ENCODE results near the gene TUT1. TPM values are rescaled to one million over a fixed set of nuclear protein-coding genes. Genes with fewer than 3 reads are reported as not detected.
"Not testable (repeated sequence)": the region's sequence is repeated elsewhere in the genome, so short reads cannot be mapped to it uniquely, and the experiment has no call there.

Gene TUT1
- total RNA-seq, 1 experiment from 2014 or later, result 19.9 TPM

DNA sequence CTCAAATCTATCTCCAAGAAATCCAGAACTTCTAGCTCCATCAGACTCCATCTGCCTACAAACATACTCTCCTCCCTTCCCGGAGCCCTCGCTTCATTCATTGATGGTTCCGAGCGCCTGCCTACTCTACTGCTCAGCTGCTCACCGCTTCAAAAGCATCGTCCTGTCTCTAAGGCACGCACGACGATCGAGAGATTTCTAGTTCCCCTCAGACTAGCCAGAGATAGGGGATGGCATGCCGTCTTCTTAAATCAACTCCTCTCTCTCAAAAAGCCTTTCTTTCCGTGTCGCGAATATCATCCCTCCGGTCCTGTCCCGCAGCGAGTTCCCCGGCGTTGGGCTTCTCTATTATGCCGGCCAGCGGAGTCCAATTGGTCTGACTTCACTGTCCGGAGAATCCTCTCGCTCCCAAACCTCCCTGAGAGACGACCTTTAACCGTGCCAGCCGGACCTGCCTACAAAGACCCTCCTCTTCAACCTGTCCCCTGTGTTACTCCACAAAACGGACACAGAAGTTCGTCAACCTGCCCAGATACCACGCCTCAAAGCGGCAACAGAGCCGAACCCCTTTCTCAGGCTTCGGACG lies 18.2 kb downstream of the TUT1 start:
- H3K4me3 ChIP-seq (ENCODE audit: low read depth in 2 of 2, low read length in 2 of 2), result peak overlapping the region; percentile 98 to 100
- BruUV-seq (replicated peaks), result TSS peak; percentile 92
- H3K27me3 ChIP-seq (ENCODE audit: control insufficient read depth, insufficient read depth, low read length), result no peaks in the 10 kb centered on the region
- peaks cover 32% of the 10 kb centered on the region for H3K36me3 ChIP-seq (ENCODE audit: control insufficient read depth, insufficient read depth, low read length)
- TF ChIP-seq SIN3A (IDR thresholded peaks at IDR 0.05; ENCODE audit: borderline replicate concordance, insufficient read depth, low read depth, low read length) (no peak), TCF7L2 (IDR thresholded peaks at IDR 0.05; ENCODE audit: low read depth, low read length) (no peak), POLR2AphosphoS5 (IDR thresholded peaks at IDR 0.05; ENCODE audit: low read depth, low read length) (no peak)
- TF ChIP-seq, protein P1, sequence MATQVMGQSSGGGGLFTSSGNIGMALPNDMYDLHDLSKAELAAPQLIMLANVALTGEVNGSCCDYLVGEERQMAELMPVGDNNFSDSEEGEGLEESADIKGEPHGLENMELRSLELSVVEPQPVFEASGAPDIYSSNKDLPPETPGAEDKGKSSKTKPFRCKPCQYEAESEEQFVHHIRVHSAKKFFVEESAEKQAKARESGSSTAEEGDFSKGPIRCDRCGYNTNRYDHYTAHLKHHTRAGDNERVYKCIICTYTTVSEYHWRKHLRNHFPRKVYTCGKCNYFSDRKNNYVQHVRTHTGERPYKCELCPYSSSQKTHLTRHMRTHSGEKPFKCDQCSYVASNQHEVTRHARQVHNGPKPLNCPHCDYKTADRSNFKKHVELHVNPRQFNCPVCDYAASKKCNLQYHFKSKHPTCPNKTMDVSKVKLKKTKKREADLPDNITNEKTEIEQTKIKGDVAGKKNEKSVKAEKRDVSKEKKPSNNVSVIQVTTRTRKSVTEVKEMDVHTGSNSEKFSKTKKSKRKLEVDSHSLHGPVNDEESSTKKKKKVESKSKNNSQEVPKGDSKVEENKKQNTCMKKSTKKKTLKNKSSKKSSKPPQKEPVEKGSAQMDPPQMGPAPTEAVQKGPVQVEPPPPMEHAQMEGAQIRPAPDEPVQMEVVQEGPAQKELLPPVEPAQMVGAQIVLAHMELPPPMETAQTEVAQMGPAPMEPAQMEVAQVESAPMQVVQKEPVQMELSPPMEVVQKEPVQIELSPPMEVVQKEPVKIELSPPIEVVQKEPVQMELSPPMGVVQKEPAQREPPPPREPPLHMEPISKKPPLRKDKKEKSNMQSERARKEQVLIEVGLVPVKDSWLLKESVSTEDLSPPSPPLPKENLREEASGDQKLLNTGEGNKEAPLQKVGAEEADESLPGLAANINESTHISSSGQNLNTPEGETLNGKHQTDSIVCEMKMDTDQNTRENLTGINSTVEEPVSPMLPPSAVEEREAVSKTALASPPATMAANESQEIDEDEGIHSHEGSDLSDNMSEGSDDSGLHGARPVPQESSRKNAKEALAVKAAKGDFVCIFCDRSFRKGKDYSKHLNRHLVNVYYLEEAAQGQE (IDR thresholded peaks at IDR 0.05; ENCODE audit: insufficient read depth in 1 of 2, low read depth in 2 of 2, low read length in 1 of 2), result no peak
- TF ChIP-seq, protein P2, sequence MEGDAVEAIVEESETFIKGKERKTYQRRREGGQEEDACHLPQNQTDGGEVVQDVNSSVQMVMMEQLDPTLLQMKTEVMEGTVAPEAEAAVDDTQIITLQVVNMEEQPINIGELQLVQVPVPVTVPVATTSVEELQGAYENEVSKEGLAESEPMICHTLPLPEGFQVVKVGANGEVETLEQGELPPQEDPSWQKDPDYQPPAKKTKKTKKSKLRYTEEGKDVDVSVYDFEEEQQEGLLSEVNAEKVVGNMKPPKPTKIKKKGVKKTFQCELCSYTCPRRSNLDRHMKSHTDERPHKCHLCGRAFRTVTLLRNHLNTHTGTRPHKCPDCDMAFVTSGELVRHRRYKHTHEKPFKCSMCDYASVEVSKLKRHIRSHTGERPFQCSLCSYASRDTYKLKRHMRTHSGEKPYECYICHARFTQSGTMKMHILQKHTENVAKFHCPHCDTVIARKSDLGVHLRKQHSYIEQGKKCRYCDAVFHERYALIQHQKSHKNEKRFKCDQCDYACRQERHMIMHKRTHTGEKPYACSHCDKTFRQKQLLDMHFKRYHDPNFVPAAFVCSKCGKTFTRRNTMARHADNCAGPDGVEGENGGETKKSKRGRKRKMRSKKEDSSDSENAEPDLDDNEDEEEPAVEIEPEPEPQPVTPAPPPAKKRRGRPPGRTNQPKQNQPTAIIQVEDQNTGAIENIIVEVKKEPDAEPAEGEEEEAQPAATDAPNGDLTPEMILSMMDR (IDR thresholded peaks at IDR 0.05), result no peak
- POLR2A ChIA-PET, result interaction anchor here (1.0 kb wide), 3 partner anchors 18 to 26 kb away, joined by 3 to 9 read pairs (median 7); partner anchors contain the start of gene AHNAK
- no peak for DNase-seq (ENCODE audit: low read depth, low spot score)
- CTCF ChIA-PET, result interaction anchor here (1.0 kb wide), 3 partner anchors 12 to 148 kb away, joined by 4 to 7 read pairs (median 4); partner anchors contain the start of gene TUT1
- H3K27ac ChIP-seq (ENCODE audit: low read length), result peak overlapping the region; percentile 99
- peaks cover 42% of the 10 kb centered on the region for H3K4me1 ChIP-seq (ENCODE audit: control insufficient read depth, insufficient read depth, low read length)
- intact Hi-C loops (cut with micrococcal nuclease; ENCODE audit: unreplicated experiment) (no loop called here), in situ Hi-C loops (cut with HindIII; ENCODE audit: low pct_unique_long_range_greater_than_20kb, low sequenced_read_pairs) (no loop called here)
- ATAC-seq, result no peak
- no peaks in the 10 kb centered on the region for H3K9me3 ChIP-seq (ENCODE audit: control insufficient read depth, insufficient read depth, low read depth, low read length)

DNA sequence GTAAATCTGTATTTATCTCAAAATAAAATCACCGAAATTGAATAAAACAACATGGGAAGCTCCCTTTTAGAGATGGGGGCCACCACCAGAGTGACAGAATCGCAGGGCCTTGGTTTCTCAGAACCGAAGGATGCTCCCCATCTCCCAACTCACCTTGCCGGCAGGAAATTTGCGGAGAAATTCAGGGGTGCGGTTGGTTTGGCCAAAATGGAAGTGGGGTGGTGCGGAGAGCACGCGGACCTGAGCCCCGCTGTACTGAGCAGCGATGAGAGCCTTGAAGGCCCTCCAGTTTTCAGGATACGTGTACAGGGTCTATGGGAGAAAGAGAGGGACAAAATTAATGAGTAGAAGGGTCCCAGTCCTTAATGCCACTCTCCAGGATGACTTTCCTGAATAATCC lies 18.9 kb downstream of the TUT1 start:
- peaks cover 32% of the 10 kb centered on the region for H3K36me3 ChIP-seq (ENCODE audit: control insufficient read depth, insufficient read depth, low read length)
- ChIA-PET POLR2A (no interaction called here), CTCF (no interaction called here)
- H3K9me3 ChIP-seq (ENCODE audit: control insufficient read depth, insufficient read depth, low read depth, low read length), result no peaks in the 10 kb centered on the region
- DNase-seq (ENCODE audit: low read depth, low spot score) (no peak), ATAC-seq (no peak)
- H3K27ac ChIP-seq (ENCODE audit: low read length), result peak overlapping the region; percentile 99
- in situ Hi-C loops (cut with HindIII; ENCODE audit: low pct_unique_long_range_greater_than_20kb, low sequenced_read_pairs) (no loop called here), intact Hi-C loops (cut with micrococcal nuclease; ENCODE audit: unreplicated experiment) (no loop called here)
- H3K4me3 ChIP-seq (ENCODE audit: low read depth in 2 of 2, low read length in 2 of 2), result peak overlapping the region; percentile 98 to 100
- BruUV-seq (replicated peaks), result no TSS peak
- peaks cover 42% of the 10 kb centered on the region for H3K4me1 ChIP-seq (ENCODE audit: control insufficient read depth, insufficient read depth, low read length)
- TF ChIP-seq, protein P2 (IDR thresholded peaks at IDR 0.05), result no peak
- TF ChIP-seq, protein P1 (IDR thresholded peaks at IDR 0.05; ENCODE audit: insufficient read depth in 1 of 2, low read depth in 2 of 2, low read length in 1 of 2), result no peak
- TF ChIP-seq POLR2AphosphoS5 (IDR thresholded peaks at IDR 0.05; ENCODE audit: low read depth, low read length) (no peak), TCF7L2 (IDR thresholded peaks at IDR 0.05; ENCODE audit: low read depth, low read length) (no peak), SIN3A (IDR thresholded peaks at IDR 0.05; ENCODE audit: borderline replicate concordance, insufficient read depth, low read depth, low read length) (no peak)
- no peaks in the 10 kb centered on the region for H3K27me3 ChIP-seq (ENCODE audit: control insufficient read depth, insufficient read depth, low read length)

DNA sequence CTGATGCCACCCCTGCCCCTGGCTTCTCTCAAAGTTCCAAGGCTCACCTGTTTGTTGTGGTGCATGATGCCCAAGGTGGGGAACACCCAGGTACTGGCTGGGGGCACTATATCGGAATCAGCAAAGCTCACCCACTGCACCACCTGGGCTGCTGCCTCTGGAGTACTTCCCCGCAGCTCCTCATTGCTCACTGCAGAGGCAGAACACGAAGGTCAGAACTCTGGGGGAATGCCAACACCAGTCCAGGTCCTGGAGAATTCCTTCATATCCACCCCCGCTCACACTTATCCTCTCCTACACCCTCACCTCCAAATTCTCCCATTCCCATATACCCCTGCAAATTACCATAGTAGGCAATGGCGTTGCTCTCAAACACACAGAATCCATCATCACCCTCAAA lies 19.8 kb downstream of the TUT1 start:
- in situ Hi-C loops (cut with HindIII; ENCODE audit: low pct_unique_long_range_greater_than_20kb, low sequenced_read_pairs); CTCF ChIA-PET; BruUV-seq (replicated peaks); ATAC-seq; H3K9me3 ChIP-seq (ENCODE audit: control insufficient read depth, insufficient read depth, low read depth, low read length); POLR2A ChIA-PET; H3K27me3 ChIP-seq (ENCODE audit: control insufficient read depth, insufficient read depth, low read length); DNase-seq (ENCODE audit: low read depth, low spot score); intact Hi-C loops (cut with micrococcal nuclease; ENCODE audit: unreplicated experiment): not testable (repeated sequence)
- peaks cover 36% of the 10 kb centered on the region for H3K36me3 ChIP-seq (ENCODE audit: control insufficient read depth, insufficient read depth, low read length)
- peak overlapping the region in 1 of 2 experiments; percentile 100; a peak in 1 of 4 replicates for H3K4me3 ChIP-seq (ENCODE audit: low read depth in 2 of 2, low read length in 2 of 2)
- H3K27ac ChIP-seq (ENCODE audit: low read length), result peak overlapping the region; percentile 99
- peaks cover 42% of the 10 kb centered on the region for H3K4me1 ChIP-seq (ENCODE audit: control insufficient read depth, insufficient read depth, low read length)

Data from Panc1 (cell line).